Testis (tissue), 2 donors: ENCODE measurements around the gene VWA7.
"Not testable (repeated sequence)": the region's sequence is repeated elsewhere in the genome, so short reads cannot be mapped to it uniquely, and the experiment has no call there.

ENCODE experiments used
- CTCF ChIP-seq, 3 experiments: fragments of 450-650 bp in 2 of 3; fragments of 200-600 bp in 1 of 3; sonication (generic) in 1 of 3; IDR thresholded peaks; one replicate each; pipeline ENCODE4 v1.5.1; 2016 to 2019; ENCODE audit warnings: antibody characterized with exemption in 3 of 3, mild to moderate bottlenecking in 2 of 3, moderate library complexity in 1 of 3
- POLR2A ChIP-seq: fragments of 450-650 bp; IDR thresholded peaks from one replicate; pipeline ENCODE4 v1.6.1; 2017; ENCODE audit warnings: antibody characterized with exemption, mild to moderate bottlenecking, moderate library complexity

- TF ChIP-seq CTCF (IDR thresholded peaks at IDR 0.05); POLR2A: not testable (repeated sequence)
These were observed 16.8 kb upstream of the VWA7 start for GRCh38 chr6:31793927-31794245.
